ENCODE measurements around the gene FN1.

- TF ChIP-seq POLR2A (IDR thresholded peaks at IDR 0.05) (no peak), CTCF (IDR thresholded peaks at IDR 0.05) (no peak)
Observed at GRCh38 chr2:215347878-215348277, 88.0 kb downstream of the FN1 start.
